Measurements from ENCODE around the gene PCDH9.
"Not testable (repeated sequence)": the region's sequence is repeated elsewhere in the genome, so short reads cannot be mapped to it uniquely, and the experiment has no call there.

Gene PCDH9

DNA sequence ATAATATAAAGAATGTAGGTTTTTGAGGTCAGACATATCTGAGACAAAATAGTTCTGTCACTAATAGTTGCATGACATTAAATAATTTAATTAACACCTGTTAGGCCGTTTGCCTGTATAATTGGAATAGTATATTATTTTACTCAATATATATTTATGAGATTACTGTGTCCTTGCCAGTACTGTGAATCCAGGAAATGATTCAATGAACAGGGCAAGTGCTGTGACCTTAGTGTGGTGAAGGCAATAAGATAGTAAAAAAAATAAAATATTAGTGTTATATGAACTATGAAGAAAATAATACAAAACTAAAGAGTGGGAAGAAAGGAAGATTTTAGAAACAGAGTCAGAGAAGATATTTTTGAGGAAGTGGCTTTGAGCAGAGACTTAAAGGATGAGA, 403.7 kb downstream of the PCDH9 start:
- DNase-seq: no peak

DNA sequence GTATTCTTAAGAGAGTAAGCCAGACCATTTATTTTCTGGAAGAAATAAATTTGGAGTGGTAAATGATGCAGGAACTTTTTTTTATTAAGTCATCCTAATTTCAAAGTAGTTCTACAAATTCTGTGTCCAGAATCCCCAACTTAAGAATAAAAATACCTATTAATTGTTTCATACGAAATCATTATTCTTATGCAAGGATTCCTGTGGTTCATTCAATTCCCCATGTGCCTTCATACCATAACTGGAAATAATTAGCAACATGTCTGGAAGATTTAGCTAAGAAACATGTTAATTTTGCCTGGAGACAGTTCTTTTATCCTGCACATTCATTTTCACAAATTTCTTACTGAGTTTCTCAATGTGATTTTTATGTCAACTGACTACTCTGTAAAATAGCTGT, 408.6 kb downstream of the PCDH9 start:
- no peak for DNase-seq

DNA sequence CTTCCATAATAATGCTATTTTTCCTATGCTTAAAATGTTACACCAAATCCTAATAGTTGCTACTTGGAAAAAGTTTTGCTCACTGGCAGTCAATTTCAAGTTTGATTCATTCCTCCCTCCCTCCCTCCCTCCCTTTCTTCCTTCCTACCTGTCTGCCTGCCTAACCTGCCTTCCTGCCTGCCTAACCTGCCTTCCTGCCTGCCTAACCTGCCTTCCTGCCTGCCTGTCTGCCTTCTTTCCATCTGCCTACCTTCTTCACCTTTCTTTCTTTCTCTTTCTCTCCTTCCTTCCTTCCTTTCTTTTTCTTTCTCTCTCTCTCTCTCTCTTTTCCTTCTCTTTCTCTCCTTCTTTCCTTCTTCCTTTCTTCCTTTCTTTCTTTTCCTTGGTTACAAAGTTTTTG, 418.7 kb downstream of the PCDH9 start:
- no peak for DNase-seq

DNA sequence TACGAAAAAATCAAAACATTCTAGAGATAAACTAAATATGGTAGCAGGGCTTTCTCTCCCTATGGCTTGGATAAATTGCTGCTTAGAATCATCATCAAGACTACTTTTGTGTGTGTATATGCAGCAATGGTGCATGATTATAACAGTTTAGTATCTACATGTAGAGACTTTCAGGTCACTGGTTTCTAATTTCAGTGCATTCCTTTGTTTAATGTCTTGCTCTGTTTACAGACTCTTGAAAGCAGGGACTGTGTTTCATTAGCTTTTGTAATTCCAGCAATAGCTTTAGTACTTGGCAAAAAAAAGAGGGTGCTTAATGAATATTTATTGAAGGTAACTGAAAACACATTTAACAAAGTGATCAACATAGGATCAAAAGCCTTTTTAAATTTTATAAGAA, 420.7 kb downstream of the PCDH9 start:
- no peak for DNase-seq

DNA sequence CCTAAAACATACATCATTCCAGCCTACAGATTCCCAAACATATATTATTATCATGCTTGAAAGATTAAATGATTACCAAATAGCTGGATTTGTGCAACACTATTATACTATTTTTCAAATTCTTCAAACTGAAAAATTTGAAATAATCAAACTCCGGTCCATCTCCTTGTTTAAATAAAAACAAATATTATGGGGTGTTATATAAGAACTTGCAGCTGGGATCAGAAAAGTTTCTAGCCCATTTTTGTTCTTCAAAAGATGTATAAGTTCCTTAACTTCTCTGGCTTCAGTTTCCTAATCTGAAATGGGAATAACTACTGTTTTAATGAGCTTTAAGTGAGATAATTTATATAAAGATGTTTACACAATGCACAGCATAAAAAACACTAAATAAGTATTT, 422.9 kb downstream of the PCDH9 start:
- no peak for DNase-seq

DNA sequence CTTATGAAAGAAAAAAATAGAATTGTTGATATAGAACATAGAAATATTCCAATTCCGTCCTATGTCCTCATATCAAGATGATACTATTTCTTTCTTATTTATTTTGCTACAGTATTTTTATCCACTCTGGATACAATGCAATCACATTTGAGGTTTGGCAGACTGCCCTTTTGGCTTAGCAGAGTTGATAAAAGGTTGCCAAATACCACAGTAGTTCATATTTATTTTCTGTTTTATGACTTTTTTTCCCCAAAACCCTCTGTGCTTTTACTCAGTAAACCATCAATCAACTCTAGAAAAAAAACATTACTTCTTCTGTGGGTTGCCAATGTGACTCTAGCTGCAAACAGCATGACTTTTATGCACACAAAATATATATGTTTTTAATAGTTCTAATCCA, 424.5 kb downstream of the PCDH9 start:
- no peak for DNase-seq

DNA sequence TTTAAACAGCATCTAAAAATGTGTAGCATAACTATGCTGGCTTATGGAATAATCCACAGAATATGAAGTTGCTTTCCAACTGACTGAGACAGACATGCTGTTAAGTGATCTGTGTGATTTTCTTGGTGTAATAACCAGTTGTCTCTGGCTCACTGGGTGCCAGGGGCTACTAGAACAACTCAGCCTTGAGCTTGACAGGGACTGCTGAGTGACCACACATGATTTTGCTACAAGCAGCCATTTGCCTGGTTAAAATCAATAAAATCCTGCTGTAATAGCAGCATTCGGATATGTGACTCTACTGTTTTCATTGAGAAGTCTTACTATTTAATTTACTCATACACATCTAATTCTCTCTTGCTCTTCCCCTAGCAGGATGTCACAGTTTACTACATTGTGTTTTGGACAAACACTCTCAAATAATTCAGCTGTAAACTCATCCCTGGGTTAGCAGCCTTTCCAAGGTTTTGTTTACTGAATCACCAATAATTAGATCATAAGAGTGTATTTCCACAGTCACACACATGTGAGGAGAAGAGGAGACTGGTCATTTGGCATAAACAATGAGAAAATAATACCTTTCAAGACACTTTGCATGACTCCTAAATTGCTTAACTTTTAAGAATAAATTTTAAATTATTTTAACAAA, 426.2 kb downstream of the PCDH9 start:
- no peak for DNase-seq

DNA sequence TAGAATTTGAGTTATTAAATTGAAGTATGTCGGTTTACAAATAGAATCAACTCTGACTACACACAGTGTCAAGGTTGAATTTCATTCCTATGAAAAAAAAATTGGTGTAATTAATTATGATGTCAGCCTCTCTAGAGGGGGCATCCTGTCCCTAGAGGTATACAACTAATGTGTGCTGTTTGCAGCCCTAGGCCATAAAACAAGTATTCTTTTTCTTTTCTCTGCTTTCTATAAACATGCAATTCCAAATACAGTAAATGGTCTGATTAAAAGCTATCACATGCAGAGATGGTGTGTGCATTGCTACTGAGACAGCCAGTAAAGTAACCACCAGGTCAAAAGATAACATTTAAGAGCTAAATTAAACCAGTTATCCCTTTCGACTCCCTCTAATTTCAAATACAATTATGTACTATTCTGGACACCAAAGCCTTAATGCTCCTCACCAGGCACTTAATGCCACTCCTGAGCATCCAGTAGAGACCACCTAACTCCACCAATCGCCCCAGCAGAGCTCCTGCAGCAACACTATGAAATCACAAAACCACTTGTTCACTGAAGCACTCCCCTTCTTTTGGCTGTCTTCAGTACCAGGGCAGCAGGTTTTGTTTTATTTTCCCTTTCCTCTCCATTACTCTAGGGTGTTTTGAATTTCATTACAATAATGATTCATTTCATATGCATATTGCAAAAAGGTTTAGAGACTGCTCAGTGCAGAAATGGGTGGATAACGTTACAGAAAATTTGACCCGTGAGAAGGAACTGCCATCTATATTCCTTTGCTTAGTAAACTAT, 426.9 kb downstream of the PCDH9 start:
- DNase-seq: no peak

DNA sequence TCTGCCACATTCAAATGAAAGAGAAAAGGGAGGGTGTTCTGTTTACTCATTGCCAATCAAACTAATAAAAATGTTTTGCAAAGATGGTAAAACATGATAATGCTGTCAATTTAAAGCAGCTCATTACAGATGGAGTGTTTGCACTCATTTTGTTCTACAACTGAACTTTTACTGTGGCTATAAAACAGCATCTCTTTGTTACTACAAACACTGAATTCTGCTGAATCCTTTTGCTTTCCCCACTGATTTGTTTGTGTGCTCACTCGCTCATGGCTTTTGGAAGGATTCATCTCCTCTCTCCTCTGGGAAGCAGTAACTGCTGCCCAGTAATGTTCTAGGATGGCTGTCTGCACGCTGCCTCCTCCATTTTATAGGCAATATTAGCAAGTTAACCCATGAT, 434.5 kb downstream of the PCDH9 start:
- DNase-seq: no peak

DNA sequence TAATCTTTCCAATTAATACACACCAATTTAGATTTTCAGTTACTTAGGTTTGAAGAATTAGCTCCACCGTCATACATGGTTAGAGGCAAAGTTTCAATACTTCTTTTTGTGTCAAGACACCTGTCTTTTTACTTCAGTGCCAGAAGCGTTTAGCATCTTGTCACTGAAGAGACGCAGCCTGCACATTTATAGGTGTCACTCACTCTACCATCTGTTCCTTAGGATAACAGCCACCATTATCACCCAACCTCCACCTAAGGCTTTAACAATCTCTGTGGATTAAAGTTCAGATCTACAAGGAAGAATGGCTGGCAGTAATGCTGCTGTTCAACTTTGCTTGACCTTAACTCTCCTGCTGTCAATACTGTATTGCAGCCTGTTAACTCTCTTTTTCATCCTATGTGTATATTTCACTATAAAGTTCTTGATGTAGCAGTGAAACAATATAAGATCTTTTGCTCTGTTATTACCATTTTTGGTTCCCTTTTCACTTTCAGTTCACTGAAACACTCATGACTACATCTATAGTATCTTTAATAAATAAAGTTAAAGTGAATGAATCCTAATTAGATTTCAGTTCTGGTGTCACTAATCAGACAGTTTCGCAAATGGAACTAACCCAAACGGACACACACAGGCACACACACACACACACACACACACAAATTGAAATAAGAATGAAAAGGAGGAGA, 435.6 kb downstream of the PCDH9 start:
- DNase-seq: no peak

DNA sequence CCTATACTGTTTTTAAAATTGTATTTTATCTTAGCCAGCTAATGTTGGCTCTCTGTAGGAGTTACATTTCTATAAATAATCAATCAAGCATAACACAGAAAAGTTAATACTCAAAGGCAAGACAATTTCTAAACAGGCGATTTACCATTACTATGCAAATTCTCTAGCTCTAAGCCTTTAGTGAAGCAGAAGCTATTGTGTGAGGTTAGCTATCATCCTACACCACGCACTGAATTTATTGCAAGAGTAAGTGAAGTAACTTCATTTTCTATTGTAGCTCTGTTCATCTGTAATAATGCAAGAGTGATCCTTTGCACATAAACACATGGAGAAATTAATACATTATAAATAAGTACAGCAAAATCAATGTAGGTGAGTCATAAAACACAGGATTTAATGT, 439.3 kb downstream of the PCDH9 start:
- no peak for DNase-seq

DNA sequence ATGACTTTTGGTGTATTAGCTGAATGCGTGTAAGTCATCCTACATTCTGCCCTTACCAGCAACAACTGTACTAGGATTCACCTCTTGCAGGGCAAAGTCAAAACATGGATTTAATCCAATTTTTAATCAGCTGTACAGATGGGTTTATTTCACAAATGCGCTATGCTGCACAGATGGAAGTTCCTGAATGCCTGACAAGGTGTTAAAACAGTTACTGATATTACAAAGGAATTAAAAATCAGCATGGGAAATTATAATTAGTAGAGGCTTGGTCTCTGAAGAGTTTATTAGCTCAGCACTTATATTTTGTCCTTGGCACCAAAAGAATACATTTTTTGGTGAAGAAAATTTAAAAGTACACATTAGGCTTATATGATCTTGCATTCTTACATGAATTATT, 448.9 kb downstream of the PCDH9 start:
- no peak for DNase-seq

DNA sequence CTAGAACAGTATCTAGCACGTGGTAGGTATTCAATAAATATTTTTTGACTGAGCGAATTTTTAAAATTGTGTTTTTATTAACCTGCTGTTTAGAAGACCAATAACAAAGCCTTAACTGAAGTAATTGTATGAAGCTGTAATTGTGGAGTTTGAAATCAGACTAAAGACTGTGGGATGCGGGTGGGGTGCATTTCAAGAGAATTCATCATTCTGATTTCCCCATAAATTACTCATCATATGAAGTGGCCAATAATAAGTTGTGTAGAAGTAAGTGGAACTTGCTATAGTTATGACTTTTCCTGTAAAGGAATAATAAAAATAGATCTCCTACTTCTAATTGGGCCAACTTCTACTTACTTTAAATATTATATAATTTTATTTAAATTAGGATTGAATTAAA, 449.3 kb downstream of the PCDH9 start:
- no peak for DNase-seq

DNA sequence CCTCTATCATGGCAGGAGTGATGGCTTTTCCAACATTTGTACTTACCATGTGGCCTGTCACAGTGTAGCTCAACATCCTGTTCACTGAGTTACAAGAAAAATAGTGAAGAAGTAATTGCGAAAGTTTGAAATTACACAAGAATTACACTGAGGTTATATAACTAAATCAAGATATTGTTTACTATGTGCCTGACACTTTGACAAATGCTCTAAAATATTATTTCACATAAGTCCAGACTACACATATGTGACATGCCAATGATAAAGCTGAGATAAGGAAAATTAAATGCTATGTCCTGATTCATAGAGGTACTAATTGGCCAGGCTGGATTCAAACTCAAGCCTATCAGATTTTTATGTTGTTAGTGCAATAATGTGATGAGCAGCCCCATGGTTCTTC, 451.7 kb downstream of the PCDH9 start:
- no peak for DNase-seq

DNA sequence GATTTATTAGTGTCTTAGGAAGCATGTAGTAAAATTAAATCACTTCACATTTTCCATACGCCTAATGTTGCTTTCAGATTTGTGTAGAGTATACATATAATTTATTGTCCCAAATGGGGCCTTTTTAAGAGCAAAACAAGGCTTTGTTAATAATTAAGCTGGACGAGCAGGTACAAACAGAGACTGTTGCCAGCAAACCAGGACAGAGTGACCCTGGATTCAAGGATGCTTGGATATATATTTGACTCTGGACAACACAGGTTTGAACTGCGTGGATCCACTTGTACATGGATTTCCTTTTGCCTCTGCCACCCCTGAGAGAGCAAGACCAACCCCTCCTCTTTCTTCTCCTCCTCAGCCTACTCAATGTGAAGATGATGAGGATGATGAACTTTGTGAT, 454.9 kb downstream of the PCDH9 start:
- no peak for DNase-seq

DNA sequence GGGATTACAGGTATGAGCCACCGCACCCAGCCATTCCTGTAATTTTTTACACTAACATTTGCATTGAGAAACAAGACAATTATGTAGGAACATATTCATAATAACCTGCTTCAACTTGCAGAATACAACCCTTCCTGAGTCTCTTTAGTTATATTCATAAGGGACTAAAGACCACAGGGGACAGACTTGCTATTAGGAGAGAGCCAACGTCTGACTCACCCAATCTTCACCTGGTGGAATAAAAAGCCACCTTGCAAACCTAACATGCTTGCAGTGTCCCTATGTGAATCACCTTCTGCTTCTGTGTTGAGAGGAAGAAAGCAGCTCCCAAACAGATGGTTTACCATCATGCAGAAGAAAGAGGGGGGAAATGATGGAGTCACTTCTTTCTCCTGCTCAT, 456.1 kb downstream of the PCDH9 start:
- DNase-seq: no peak

DNA sequence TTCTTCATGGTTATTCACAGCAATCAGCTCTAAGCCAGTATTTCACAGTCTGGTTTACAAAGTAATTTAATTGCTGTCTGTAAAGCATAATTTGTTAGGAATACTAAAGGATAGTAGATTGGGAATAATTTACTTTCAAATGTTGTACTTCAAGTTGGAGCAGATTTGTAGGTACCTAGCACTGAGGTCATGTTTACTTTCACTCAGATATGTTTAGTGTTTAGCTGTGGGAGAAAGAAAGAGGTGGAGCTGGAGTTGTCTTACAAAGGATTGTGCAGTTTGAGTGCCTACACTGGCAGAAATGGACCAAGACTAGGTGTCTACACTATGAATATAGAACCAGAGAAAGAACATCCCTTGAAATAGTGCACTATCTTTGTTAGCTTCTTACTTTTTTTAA, 464.6 kb downstream of the PCDH9 start:
- no peak for DNase-seq

DNA sequence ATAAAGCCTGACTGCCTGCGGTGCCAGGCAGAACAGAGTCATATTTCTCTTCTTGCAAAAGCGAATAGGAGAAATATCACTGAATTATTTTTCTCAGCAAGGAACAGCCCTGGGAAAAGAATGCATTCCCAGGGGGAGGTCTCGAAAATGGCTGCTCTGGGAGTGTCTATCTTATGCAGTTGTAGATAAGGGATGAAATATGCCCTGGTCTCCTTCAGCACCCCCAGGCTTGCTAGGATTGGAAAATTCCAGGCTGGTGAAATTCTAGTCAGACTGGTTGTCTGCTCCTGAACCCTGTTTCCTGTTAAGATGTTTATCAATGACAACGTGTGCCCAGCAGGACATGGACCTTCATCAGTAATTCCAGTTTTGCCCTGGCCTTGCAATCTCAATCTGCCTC, 469.5 kb downstream of the PCDH9 start:
- DNase-seq: not testable (repeated sequence)

DNA sequence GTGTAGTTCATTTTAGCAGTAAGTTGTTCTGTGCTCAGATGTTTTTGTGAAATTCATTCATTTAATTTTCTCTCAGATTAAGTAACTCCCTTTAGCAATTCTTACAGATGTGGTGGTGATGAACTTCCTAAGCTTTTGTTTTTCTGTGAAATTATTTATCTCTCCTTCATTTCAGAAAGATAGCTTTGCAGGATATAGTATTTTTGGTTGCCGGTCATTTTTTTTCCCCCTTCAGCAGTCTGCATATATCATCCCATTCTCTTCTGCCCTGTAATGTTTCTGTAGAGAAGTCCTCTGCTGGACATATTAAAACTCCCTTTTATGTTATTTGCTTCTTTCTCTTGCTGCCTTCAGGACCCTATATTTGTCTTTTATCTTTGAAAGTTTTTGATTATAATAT, 470.2 kb downstream of the PCDH9 start:
- no peak for DNase-seq

DNA sequence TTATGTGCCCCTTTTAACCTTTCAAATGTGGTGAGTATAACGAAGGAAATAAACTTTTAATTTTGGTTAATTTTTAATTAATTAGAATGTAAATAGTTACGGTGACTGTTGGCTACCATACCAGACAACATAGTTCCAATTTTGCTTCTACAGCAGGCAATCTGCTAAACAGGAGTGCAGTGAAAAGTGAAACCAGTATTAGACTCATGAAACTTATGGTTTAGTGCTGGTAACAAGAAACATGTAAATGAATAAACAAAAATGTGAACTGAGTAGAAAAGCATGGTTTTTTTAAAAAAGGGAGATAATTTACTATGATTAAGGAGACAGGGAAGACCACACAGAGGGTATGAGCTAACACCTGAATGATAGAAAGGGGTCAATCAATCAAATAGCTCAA, 478.4 kb downstream of the PCDH9 start:
- DNase-seq: no peak

DNA sequence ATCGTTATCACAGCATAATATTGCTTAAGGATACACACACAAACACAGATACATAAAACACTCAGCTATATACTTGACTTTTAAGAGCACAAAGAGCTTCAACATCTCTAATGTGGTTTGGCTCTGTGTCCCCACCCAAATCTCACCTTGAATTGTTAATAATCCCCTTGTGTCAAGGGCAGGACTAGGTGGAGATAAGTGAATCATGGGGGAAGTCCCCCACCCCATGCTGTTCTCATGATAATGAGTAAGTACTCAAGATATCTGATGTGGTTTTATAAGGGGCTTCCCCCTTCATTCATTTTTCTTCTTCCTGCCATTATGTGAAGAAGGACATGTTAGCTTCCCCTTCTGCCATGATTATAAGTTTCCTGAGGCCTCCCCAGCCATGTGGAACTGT, 481.4 kb downstream of the PCDH9 start:
- no peak for DNase-seq

DNA sequence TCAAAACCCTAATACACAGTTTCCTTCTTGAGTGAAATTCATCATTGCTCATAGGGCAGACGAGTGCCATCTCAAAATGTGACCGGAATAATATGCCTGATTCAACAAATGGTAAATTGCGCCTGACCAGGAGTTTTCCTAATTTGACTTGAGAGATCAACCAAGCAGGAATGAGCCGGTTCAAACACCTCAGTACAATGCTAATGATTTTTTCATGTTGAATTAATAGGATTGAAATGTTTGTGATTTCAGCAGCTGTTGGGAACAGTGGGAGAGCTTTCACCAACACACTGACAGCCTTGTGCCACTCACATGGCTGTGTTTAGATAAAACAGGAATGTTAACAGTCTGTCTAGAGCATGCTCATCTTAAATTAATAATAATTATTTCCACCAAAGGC, 484.8 kb downstream of the PCDH9 start:
- DNase-seq: no peak

DNA sequence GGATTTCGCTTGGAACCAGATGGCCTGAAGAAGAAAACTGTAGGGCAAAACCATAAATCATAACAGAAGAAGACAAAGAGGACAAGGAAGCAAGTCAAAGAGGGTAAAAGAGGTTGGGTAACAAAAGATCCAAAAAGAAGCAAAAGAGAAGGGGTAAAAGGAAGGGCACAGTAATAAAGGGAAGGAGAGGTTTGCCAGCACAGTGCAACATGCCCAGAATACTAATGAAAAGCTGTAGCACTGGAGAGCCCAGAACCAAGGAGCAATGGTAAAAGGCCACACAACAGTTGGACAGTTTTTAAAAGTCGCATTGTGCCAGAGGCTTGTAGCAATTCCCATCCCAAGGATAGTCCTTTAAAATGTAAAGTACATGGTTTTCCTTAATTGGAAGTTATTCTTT, 506.6 kb downstream of the PCDH9 start:
- no peak for DNase-seq

DNA sequence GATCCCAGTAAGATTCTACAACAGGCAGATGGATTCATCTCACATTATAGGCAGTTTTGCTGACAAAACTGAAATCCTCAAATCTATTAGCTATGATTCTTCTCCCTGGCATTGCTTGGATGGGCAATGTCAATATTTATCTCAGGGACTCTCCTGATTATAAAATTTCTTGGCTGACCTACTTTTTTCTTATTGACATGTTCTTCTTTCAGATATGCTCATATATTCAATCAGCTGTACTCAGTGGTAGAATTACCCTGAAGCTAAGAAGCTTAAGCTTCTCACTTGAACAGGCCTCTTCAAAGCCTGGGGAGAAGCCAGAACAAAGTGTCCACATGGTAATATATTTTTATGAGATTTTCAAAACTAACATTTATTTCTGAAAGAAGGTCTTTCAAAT, 513.6 kb downstream of the PCDH9 start:
- DNase-seq: no peak
